ENCODE measurements around the gene OR6C4. TPM values are rescaled to one million over a fixed set of nuclear protein-coding genes. Genes with fewer than 3 reads are reported as not detected.

The OR6C4 gene
- polyA plus RNA-seq, 3 donors, result not detected

- intact Hi-C loops (cut with micrococcal nuclease), result no loop called here
- H3K27me3 Mint-ChIP-seq (ENCODE audit: low read depth in 3 of 3), result peaks cover 2 to 8% (median 5%) of the 10 kb centered on the region in 3 donors
- Histone ChIP-seq H3K36me3 (replicated peaks in 1 of 2; ENCODE audit: control insufficient read depth in 1 of 2, insufficient read depth in 2 of 2, low read length in 2 of 2) (no peaks in the 10 kb centered on the region), H3K9ac (ENCODE audit: insufficient read depth, low read length, poor library complexity, severe bottlenecking) (no peak overlapping the region), H3K9me3 (replicated peaks in 1 of 2; ENCODE audit: control insufficient read depth in 1 of 2, insufficient read depth in 1 of 2, low read length in 2 of 2) (no peaks in the 10 kb centered on the region), H3K4me3 (replicated peaks in 1 of 3; ENCODE audit: low read depth in 2 of 3, low read length in 3 of 3) (no peak overlapping the region), H3K79me2 (ENCODE audit: insufficient read depth, low read length) (no peaks in the 10 kb centered on the region), H2AFZ (ENCODE audit: insufficient read depth, low read depth, low read length, poor library complexity, severe bottlenecking) (no peak overlapping the region), H3K4me2 (replicated peaks; ENCODE audit: extremely low read depth, low read length, poor library complexity, severe bottlenecking) (no peak overlapping the region), H3K4me1 (ENCODE audit: control insufficient read depth in 1 of 2, insufficient read depth in 2 of 2, low read length in 2 of 2) (no peaks in the 10 kb centered on the region), H3K27me3 (ENCODE audit: control insufficient read depth in 2 of 2, insufficient read depth in 2 of 2, low read length in 2 of 2) (no peaks in the 10 kb centered on the region), H3K27ac (ENCODE audit: low read depth in 1 of 2, low read length in 2 of 2) (no peak overlapping the region), H4K20me1 (ENCODE audit: insufficient read depth, low read length) (no peaks in the 10 kb centered on the region)
- no peak overlapping the region for H3K27ac Mint-ChIP-seq
- no CpG with 5 or more reads among the region's 2 CpGs for WGBS (ENCODE audit: insufficient coverage)
- no peak overlapping the region for H3K4me3 Mint-ChIP-seq
- no peak for TF ChIP-seq CTCF (IDR thresholded peaks at IDR 0.05)
- no peaks in the 10 kb centered on the region for H3K4me1 Mint-ChIP-seq
- no peaks in the 10 kb centered on the region for H3K36me3 Mint-ChIP-seq
- no peak for DNase-seq
- peaks cover 0 to 4% (median 0%) of the 10 kb centered on the region in 7 donors for H3K9me3 Mint-ChIP-seq
Measured at GRCh38 chr12:55501601-55502000, 47.8 kb upstream of the OR6C4 start.

GRCh38 chr12:55515696-55516095 is 33.7 kb upstream of the OR6C4 start:
- intact Hi-C loops (cut with micrococcal nuclease), result no loop called here
- Mint-ChIP-seq H3K9me3 (peaks cover 16 to 27% (median 21%) of the 10 kb centered on the region in 7 donors), H3K4me3 (no peak overlapping the region), H3K27ac (no peak overlapping the region), H3K27me3 (ENCODE audit: low read depth in 3 of 3) (peaks cover 2 to 4% (median 4%) of the 10 kb centered on the region in 3 donors), H3K36me3 (no peaks in the 10 kb centered on the region), H3K4me1 (no peaks in the 10 kb centered on the region)
- Histone ChIP-seq H3K4me2 (replicated peaks; ENCODE audit: extremely low read depth, low read length, poor library complexity, severe bottlenecking) (no peak overlapping the region), H3K4me3 (replicated peaks in 1 of 3; ENCODE audit: low read depth in 2 of 3, low read length in 3 of 3) (no peak overlapping the region), H4K20me1 (ENCODE audit: insufficient read depth, low read length) (no peaks in the 10 kb centered on the region), H3K27ac (ENCODE audit: low read depth in 1 of 2, low read length in 2 of 2) (no peak overlapping the region), H3K9ac (ENCODE audit: insufficient read depth, low read length, poor library complexity, severe bottlenecking) (no peak overlapping the region), H3K4me1 (ENCODE audit: control insufficient read depth in 1 of 2, insufficient read depth in 2 of 2, low read length in 2 of 2) (no peaks in the 10 kb centered on the region), H3K36me3 (replicated peaks in 1 of 2; ENCODE audit: control insufficient read depth in 1 of 2, insufficient read depth in 2 of 2, low read length in 2 of 2) (no peaks in the 10 kb centered on the region), H3K79me2 (ENCODE audit: insufficient read depth, low read length) (no peaks in the 10 kb centered on the region), H2AFZ (ENCODE audit: insufficient read depth, low read depth, low read length, poor library complexity, severe bottlenecking) (no peak overlapping the region), H3K9me3 (replicated peaks in 1 of 2; ENCODE audit: control insufficient read depth in 1 of 2, insufficient read depth in 1 of 2, low read length in 2 of 2) (peaks cover 4 to 15% of the 10 kb centered on the region in 2 donors), H3K27me3 (ENCODE audit: control insufficient read depth in 2 of 2, insufficient read depth in 2 of 2, low read length in 2 of 2) (no peaks in the 10 kb centered on the region)
- no peak for TF ChIP-seq CTCF (IDR thresholded peaks at IDR 0.05)
- no peak for DNase-seq
- WGBS (ENCODE audit: insufficient coverage), result 60% methylated on average over 1 of the region's 1 CpG
